H1 (cell line): ENCODE data around the gene IQCE. TPM values are rescaled to one million over a fixed set of nuclear protein-coding genes. Genes with fewer than 3 reads are reported as not detected.

Experiments
- CTCF ChIA-PET: fragments of 300-600 bp; sonication (Branson Sonifier 250); formaldehyde crosslinking; loops from one replicate; lab custom pipeline; 2021; ENCODE audit not compliant: partially characterized antibody; lab: Charles Lee
- POLR2A ChIA-PET: fragments of 300-600 bp; sonication (Branson Sonifier 250); formaldehyde crosslinking; loops from one replicate; lab custom pipeline; 2021; ENCODE audit warnings: inconsistent platforms; ENCODE audit not compliant: partially characterized antibody; lab: Charles Lee
- DNase-seq, 2 experiments: peaks; one replicate each; pipeline versions ENCODE4 v3.0.0 to v3.0.0-alpha.2; 2010 to 2022; ENCODE audit warnings: low spot score in 2 of 2, low read depth in 1 of 2, mixed read lengths in 1 of 2
- FAIRE-seq: peaks from 2 replicates; lab custom pipeline; 2011; peaks lifted over from hg19 to GRCh38; lab: Jason Lieb, UNC
- H2AFZ ChIP-seq: 2 replicates; pipeline ENCODE4 v1.8.1; 2012; ENCODE audit warnings: low read length, inconsistent platforms
- H2AK5ac ChIP-seq: 2 replicates; pipeline ENCODE4 v1.6.1; 2013; ENCODE audit warnings: low read depth, low read length
- H2BK120ac ChIP-seq: replicated peaks from 2 replicates; pipeline ENCODE3; 2013; ENCODE audit warnings: low read depth, low read length, inconsistent platforms
- H2BK12ac ChIP-seq: 2 replicates; pipeline ENCODE4 v1.6.1; 2013; ENCODE audit warnings: low read depth, low read length
- H2BK15ac ChIP-seq: 2 replicates; pipeline ENCODE4 v1.6.1; 2013; ENCODE audit warnings: low read length
- H2BK20ac ChIP-seq: 2 replicates; pipeline ENCODE4 v1.6.1; 2013; ENCODE audit warnings: low read length
- H2BK5ac ChIP-seq: 2 replicates; pipeline ENCODE4 v1.6.1; 2013; ENCODE audit warnings: low read depth, low read length
- H3K14ac ChIP-seq: 2 replicates; pipeline ENCODE4 v1.6.1; 2013; ENCODE audit warnings: inconsistent platforms; ENCODE audit not compliant: insufficient read length
- H3K18ac ChIP-seq: 2 replicates; pipeline ENCODE4 v1.6.1; 2013; ENCODE audit warnings: low read length; ENCODE audit errors: extremely low read depth
- H3K23ac ChIP-seq: 2 replicates; pipeline ENCODE4 v1.6.1; 2013; ENCODE audit warnings: inconsistent platforms; ENCODE audit not compliant: insufficient read length
- H3K23me2 ChIP-seq: 2 replicates; pipeline ENCODE4 v1.6.1; 2013; ENCODE audit warnings: low read depth, low read length
- H3K27ac ChIP-seq: 2 replicates; pipeline ENCODE4 v1.6.1; 2011; ENCODE audit warnings: low read depth, low read length, inconsistent platforms
- H3K27me3 ChIP-seq, 4 experiments: replicated peaks in 1 of 4; 1 replicate in 1 of 4; 2 replicates in 3 of 4; pipeline versions ENCODE4 v1.6.1 to v1.8.1; 2011 to 2013; ENCODE audit warnings: low read length in 3 of 4, mild to moderate bottlenecking in 3 of 4, inconsistent platforms in 2 of 4, mixed read lengths in 2 of 4, moderate library complexity in 1 of 4; ENCODE audit not compliant: control insufficient read depth in 3 of 4, insufficient read depth in 3 of 4; ENCODE audit errors: extremely low read depth in 1 of 4
- H3K36me3 ChIP-seq, 4 experiments: 2 replicates each; pipeline versions ENCODE4 v1.6.1 to v1.8.1; 2011 to 2013; ENCODE audit warnings: mild to moderate bottlenecking in 4 of 4, low read length in 3 of 4, moderate library complexity in 2 of 4, control low read depth in 1 of 4, inconsistent platforms in 1 of 4; ENCODE audit not compliant: insufficient read depth in 4 of 4, control insufficient read depth in 2 of 4
- H3K4ac ChIP-seq: replicated peaks from 2 replicates; pipeline ENCODE3; 2013; ENCODE audit warnings: low read length, low read depth, mixed read lengths, inconsistent platforms; ENCODE audit not compliant: insufficient read length
- H3K4me1 ChIP-seq, 4 experiments: replicated peaks in 1 of 4; 1 replicate in 1 of 4; 2 replicates in 3 of 4; pipeline versions ENCODE4 v1.6.1 to v1.8.1; 2011 to 2013; ENCODE audit warnings: low read length in 3 of 4, inconsistent platforms in 2 of 4, mixed read lengths in 1 of 4; ENCODE audit not compliant: insufficient read depth in 4 of 4, control insufficient read depth in 3 of 4
- H3K4me2 ChIP-seq, 2 experiments: 2 replicates each; pipeline versions ENCODE4 v1.6.1 to v1.8.1; 2011 to 2013; ENCODE audit warnings: low read depth in 2 of 2, low read length in 2 of 2, control low read depth in 1 of 2, inconsistent platforms in 1 of 2, mild to moderate bottlenecking in 1 of 2; ENCODE audit not compliant: insufficient read depth in 1 of 2
- H3K4me3 ChIP-seq, 4 experiments: fragments of 200-600, 300-600 bp in 1 of 4; sonication (generic), shearing (Covaris generic), sonication (Bioruptor Twin) in 1 of 4; 2 replicates each; pipeline versions ENCODE4 v1.5.1 to v1.8.1; 2011 to 2016; ENCODE audit warnings: low read length in 4 of 4, low read depth in 3 of 4, control low read depth in 2 of 4, inconsistent platforms in 2 of 4, mild to moderate bottlenecking in 2 of 4, mixed read lengths in 1 of 4, moderate library complexity in 1 of 4; ENCODE audit not compliant: insufficient read depth in 2 of 4; ENCODE audit errors: extremely low read depth in 1 of 4
- H3K56ac ChIP-seq: replicated peaks from 2 replicates; pipeline ENCODE3; 2013; ENCODE audit warnings: low read depth, mild to moderate bottlenecking, mixed read lengths, low read length, inconsistent platforms; ENCODE audit not compliant: insufficient read length
- H3K79me1 ChIP-seq: 2 replicates; pipeline ENCODE4 v1.6.1; 2013; ENCODE audit warnings: low read depth, low read length, control low read depth
- H3K79me2 ChIP-seq, 2 experiments: 2 replicates each; pipeline versions ENCODE4 v1.6.1 to v1.8.1; 2012 to 2013; ENCODE audit warnings: low read length in 2 of 2, mild to moderate bottlenecking in 2 of 2, inconsistent platforms in 1 of 2; ENCODE audit not compliant: insufficient read depth in 2 of 2, control insufficient read depth in 1 of 2
- H3K9ac ChIP-seq, 4 experiments: replicated peaks in 1 of 4; 1 replicate in 1 of 4; 2 replicates in 3 of 4; pipeline versions ENCODE4 v1.6.1 to v1.8.1; 2011 to 2013; ENCODE audit warnings: low read depth in 3 of 4, low read length in 3 of 4, control low read depth in 2 of 4, mild to moderate bottlenecking in 2 of 4, moderate library complexity in 2 of 4, inconsistent platforms in 1 of 4; ENCODE audit errors: extremely low read depth in 1 of 4
- H3K9me3 ChIP-seq, 2 experiments: 2 replicates each; pipeline versions ENCODE4 v1.6.1 to v1.8.1; 2012 to 2013; ENCODE audit warnings: mild to moderate bottlenecking in 2 of 2, moderate library complexity in 2 of 2, control low read depth in 1 of 2, inconsistent platforms in 1 of 2, low read depth in 1 of 2, low read length in 1 of 2, mixed read lengths in 1 of 2; ENCODE audit not compliant: insufficient read depth in 2 of 2
- H4K20me1 ChIP-seq, 2 experiments: replicated peaks in 1 of 2; 2 replicates each; pipeline versions ENCODE3 to v1.8.1; 2011 to 2013; ENCODE audit warnings: inconsistent platforms in 2 of 2, low read length in 2 of 2, mild to moderate bottlenecking in 1 of 2; ENCODE audit not compliant: insufficient read depth in 2 of 2, control insufficient read depth in 1 of 2
- H4K5ac ChIP-seq: 2 replicates; pipeline ENCODE4 v1.6.1; 2013; ENCODE audit warnings: low read length, low read depth, mixed read lengths, inconsistent platforms; ENCODE audit not compliant: insufficient read length
- H4K8ac ChIP-seq: 2 replicates; pipeline ENCODE4 v1.8.0; 2013; ENCODE audit warnings: mild to moderate bottlenecking, moderate library complexity, low read length, inconsistent platforms; ENCODE audit not compliant: insufficient read depth; ENCODE audit errors: extremely low read depth
- H4K91ac ChIP-seq: replicated peaks from 2 replicates; pipeline ENCODE3; 2013; ENCODE audit warnings: low read length, mixed read lengths, inconsistent platforms; ENCODE audit not compliant: insufficient read length
- CTCF ChIP-seq, 3 experiments: IDR thresholded peaks; 1 replicate in 2 of 3; 2 replicates in 1 of 3; pipeline versions ENCODE4 v1.5.1 to v1.6.1; 2011; ENCODE audit warnings: low read length in 3 of 3, mild to moderate bottlenecking in 3 of 3, inconsistent platforms in 2 of 3, low read depth in 1 of 3, moderate library complexity in 1 of 3; ENCODE audit not compliant: insufficient read depth in 1 of 3; ENCODE audit errors: control extremely low read depth in 1 of 3
- HDAC6 ChIP-seq: IDR thresholded peaks from one replicate; pipeline ENCODE4 v1.7.1; 2012; ENCODE audit warnings: low read depth, mild to moderate bottlenecking, inconsistent platforms, low read length, moderate library complexity
- RAD21 ChIP-seq, 2 experiments: IDR thresholded peaks in 1 of 2; conservative IDR thresholded peaks in 1 of 2; 2 replicates each; pipeline ENCODE4 v1.6.1; 2011; ENCODE audit warnings: low read depth in 2 of 2, low read length in 2 of 2, improper control_type of control experiment in 1 of 2, inconsistent platforms in 1 of 2, mild to moderate bottlenecking in 1 of 2, moderate library complexity in 1 of 2
- WGBS, 2 experiments: shearing (Covaris generic) in 1 of 2; methylation state at CpG; one replicate each; pipeline versions ENCODE4 v1.1.6 to v1.1.7; 2013 to 2015; ENCODE audit warnings: low lambda C conversion rate in 2 of 2, mixed read lengths in 2 of 2, inconsistent platforms in 1 of 2, low coverage in 1 of 2, missing lambda C conversion rate in 1 of 2; ENCODE audit not compliant: insufficient replicate concordance in 2 of 2, insufficient coverage in 1 of 2, insufficient read length in 1 of 2; ENCODE audit errors: extremely low coverage in 1 of 2, missing lambda C conversion rate in 1 of 2; 5-methylcytosine and 5-hydroxymethylcytosine counted together
- polyA plus RNA-seq, 7 experiments: library from polyadenylated mRNA; depleted of rRNA in 3 of 7; stranded (reverse) in 5 of 7; unstranded in 2 of 7; fragments of >200 nt in 5 of 7; fragments of 200-250 nt in 2 of 7; gene quantifications; 1 replicate in 5 of 7; 2 replicates in 1 of 7; 4 replicates in 1 of 7; pipeline versions ENCODE4 v1.2.1 to v1.2.3, GENCODE V29; 2011 to 2013; ENCODE audit warnings: missing spikeins in 2 of 7, mixed read lengths in 2 of 7
- total RNA-seq: library from RNA; stranded (reverse); fragmentation: NEBNext Ultra II Directional; extraction: Animal tissue kit (Norgen Biotek cat#: 25700); gene quantifications from 2 replicates; pipeline ENCODE4 v1.2.1, GENCODE V29; 2021

The IQCE gene
- total and polyA plus RNA-seq, 2 of the 8 experiments (the other 6 are each of a cell fraction or from before 2014, with no cell fraction given): 2.2 to 4.9 TPM

GRCh38 chr7:2643386-2644219 lies 84.8 kb downstream of the IQCE start:
- CTCF ChIA-PET: interaction anchor here (0.7 to 4.6 kb wide), 26 partner anchors 10 to 527 kb away, joined by 3 to 29 read pairs (median 4); no protein-coding TSS in a partner anchor
- no peak overlapping the region for H2AK5ac ChIP-seq
- no peak overlapping the region for H2AFZ ChIP-seq
- peaks cover 0 to 17% (median 7%) of the 10 kb centered on the region in 4 experiments; a peak in 5 of 8 replicates for H3K36me3 ChIP-seq
- no peak overlapping the region for H2BK120ac ChIP-seq
- no peak overlapping the region for H3K14ac ChIP-seq
- peak overlapping the region; percentile 69 for H3K4ac ChIP-seq
- FAIRE-seq: no peak
- no peak overlapping the region for H3K23ac ChIP-seq
- no peak overlapping the region for H2BK12ac ChIP-seq
- no peak overlapping the region for H3K4me2 ChIP-seq
- H3K79me1 ChIP-seq: peaks cover 29% of the 10 kb centered on the region
- H3K56ac ChIP-seq: no peak overlapping the region
- no peaks in the 10 kb centered on the region for H3K27me3 ChIP-seq
- no peaks in the 10 kb centered on the region for H3K9me3 ChIP-seq
- H4K8ac ChIP-seq: no peak overlapping the region
- POLR2A ChIA-PET: interaction anchor here (0.6 to 6.8 kb wide), 10 partner anchors 8 to 119 kb away, joined by 3 to 52 read pairs (median 4); partner anchors contain the start of genes IQCE and TTYH3
- H3K27ac ChIP-seq: no peak overlapping the region
- no peak overlapping the region for H3K9ac ChIP-seq
- H3K23me2 ChIP-seq: no peaks in the 10 kb centered on the region; the same call in 1 of the 2 replicates
- H3K79me2 ChIP-seq: peaks cover 0 to 47% of the 10 kb centered on the region in 2 experiments; a peak in 2 of 4 replicates
- no peak overlapping the region for H2BK20ac ChIP-seq
- H4K5ac ChIP-seq: no peak overlapping the region
- TF ChIP-seq CTCF (IDR thresholded peaks at IDR 0.05; ENCODE audit: control extremely low read depth in 1 of 3, insufficient read depth in 1 of 3, low read depth in 1 of 3, low read length in 3 of 3) (peak in 2 of 3 experiments; percentile 47 to 67; a peak in 3 of 4 replicates), RAD21 (IDR thresholded peaks at IDR 0.05 in 1 of 2, conservative IDR thresholded peaks at IDR 0.05 in 1 of 2; ENCODE audit: low read depth in 2 of 2, low read length in 2 of 2) (peak; percentile 30 to 57; a peak in 3 of 4 replicates), HDAC6 (no peak)
- TF ChIP-seq, all 59 proteins: peak for 2
- Histone ChIP-seq H3K4me1 (peaks cover 3 to 46% (median 39%) of the 10 kb centered on the region in 4 experiments), H4K91ac (peak overlapping the region; percentile 85), H2BK15ac (peak overlapping the region; percentile 61; the same call in 1 of the 2 replicates), H4K20me1 (peaks cover 21 to 47% of the 10 kb centered on the region in 2 experiments), H3K4me3 (no peak overlapping the region), H3K18ac (no peak overlapping the region), H2BK5ac (peak overlapping the region; percentile 90; the same call in 1 of the 2 replicates)
- 94% methylated on average over 29 of the region's 29 CpGs; no CpG with 5 or more reads in 1 of the 2 experiments for WGBS, 2 experiments
- DNase-seq: no peak
